ENCODE measurements around the gene DLL3. TPM values are rescaled to one million over a fixed set of nuclear protein-coding genes. Genes with fewer than 3 reads are reported as not detected.
"Not testable (repeated sequence)": the region's sequence is repeated elsewhere in the genome, so short reads cannot be mapped to it uniquely, and the experiment has no call there.

DLL3 gene, protein sequence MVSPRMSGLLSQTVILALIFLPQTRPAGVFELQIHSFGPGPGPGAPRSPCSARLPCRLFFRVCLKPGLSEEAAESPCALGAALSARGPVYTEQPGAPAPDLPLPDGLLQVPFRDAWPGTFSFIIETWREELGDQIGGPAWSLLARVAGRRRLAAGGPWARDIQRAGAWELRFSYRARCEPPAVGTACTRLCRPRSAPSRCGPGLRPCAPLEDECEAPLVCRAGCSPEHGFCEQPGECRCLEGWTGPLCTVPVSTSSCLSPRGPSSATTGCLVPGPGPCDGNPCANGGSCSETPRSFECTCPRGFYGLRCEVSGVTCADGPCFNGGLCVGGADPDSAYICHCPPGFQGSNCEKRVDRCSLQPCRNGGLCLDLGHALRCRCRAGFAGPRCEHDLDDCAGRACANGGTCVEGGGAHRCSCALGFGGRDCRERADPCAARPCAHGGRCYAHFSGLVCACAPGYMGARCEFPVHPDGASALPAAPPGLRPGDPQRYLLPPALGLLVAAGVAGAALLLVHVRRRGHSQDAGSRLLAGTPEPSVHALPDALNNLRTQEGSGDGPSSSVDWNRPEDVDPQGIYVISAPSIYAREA
- 6.8 and 8.3 TPM in 2 replicates for polyA plus RNA-seq (2011; rRNA removed)
- polyA plus RNA-seq (2012; cell fraction: cytosol; rRNA removed): 14.9 and 18.9 TPM in 2 replicates
- 10.6 and 11.5 TPM in 2 replicates for polyA plus RNA-seq (2012; cell fraction: nucleus; rRNA removed)
- polyA plus RNA-seq (2017; fragmentation: RNase III; extraction: RNeasy Plus Mini Kit Qiagen cat#74134 plus additional on column Dnase treatment): 6.7 TPM in 3 replicates
- 3.3 and 3.5 TPM in 2 replicates for polyA minus RNA-seq (2011; rRNA and poly(A)+ RNA removed)

DNA sequence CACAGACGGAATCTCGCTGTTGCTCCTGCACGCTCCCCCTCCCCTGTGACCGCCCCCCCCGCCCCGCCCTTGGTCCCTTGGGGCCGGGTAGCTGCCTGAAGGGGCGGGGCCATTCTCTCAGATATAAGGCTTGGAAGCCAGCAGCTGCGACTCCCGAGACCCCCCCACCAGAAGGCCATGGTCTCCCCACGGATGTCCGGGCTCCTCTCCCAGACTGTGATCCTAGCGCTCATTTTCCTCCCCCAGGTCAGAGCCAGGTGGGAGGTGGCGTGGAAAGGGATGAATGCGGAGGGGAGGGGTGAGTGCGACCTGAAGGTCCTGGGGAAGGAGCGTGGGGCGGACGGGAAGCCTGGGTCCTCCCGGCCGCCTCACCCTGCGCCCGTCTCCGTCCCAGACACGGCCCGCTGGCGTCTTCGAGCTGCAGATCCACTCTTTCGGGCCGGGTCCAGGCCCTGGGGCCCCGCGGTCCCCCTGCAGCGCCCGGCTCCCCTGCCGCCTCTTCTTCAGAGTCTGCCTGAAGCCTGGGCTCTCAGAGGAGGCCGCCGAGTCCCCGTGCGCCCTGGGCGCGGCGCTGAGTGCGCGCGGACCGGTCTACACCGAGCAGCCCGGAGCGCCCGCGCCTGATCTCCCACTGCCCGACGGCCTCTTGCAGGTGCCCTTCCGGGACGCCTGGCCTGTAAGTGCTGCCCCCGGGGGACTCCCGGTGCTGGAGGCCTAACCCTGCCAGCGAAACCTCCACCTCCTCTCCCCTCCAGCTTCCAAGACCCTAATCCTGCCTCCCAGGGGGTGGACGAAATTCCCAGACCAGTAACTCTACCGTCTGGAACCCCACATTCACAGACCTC lies at the start of gene DLL3:
Gene DLL3 (plus strand): TSS at position 150 of the 845 bp plus-strand sequence. CDS start 28 bp downstream, at position 178.
- 60% methylated on average over 48 of the region's 60 CpGs for WGBS (ENCODE audit: missing lambda C conversion rate)
- no peak for TF ChIP-seq CBX8 (IDR thresholded peaks at IDR 0.05)
- TF ChIP-seq MYC (IDR thresholded peaks at IDR 0.05; ENCODE audit: borderline replicate concordance, low read length): no peak
- TF ChIP-seq, protein P1, sequence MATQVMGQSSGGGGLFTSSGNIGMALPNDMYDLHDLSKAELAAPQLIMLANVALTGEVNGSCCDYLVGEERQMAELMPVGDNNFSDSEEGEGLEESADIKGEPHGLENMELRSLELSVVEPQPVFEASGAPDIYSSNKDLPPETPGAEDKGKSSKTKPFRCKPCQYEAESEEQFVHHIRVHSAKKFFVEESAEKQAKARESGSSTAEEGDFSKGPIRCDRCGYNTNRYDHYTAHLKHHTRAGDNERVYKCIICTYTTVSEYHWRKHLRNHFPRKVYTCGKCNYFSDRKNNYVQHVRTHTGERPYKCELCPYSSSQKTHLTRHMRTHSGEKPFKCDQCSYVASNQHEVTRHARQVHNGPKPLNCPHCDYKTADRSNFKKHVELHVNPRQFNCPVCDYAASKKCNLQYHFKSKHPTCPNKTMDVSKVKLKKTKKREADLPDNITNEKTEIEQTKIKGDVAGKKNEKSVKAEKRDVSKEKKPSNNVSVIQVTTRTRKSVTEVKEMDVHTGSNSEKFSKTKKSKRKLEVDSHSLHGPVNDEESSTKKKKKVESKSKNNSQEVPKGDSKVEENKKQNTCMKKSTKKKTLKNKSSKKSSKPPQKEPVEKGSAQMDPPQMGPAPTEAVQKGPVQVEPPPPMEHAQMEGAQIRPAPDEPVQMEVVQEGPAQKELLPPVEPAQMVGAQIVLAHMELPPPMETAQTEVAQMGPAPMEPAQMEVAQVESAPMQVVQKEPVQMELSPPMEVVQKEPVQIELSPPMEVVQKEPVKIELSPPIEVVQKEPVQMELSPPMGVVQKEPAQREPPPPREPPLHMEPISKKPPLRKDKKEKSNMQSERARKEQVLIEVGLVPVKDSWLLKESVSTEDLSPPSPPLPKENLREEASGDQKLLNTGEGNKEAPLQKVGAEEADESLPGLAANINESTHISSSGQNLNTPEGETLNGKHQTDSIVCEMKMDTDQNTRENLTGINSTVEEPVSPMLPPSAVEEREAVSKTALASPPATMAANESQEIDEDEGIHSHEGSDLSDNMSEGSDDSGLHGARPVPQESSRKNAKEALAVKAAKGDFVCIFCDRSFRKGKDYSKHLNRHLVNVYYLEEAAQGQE (IDR thresholded peaks at IDR 0.05): no peak
- TF ChIP-seq, protein P2, sequence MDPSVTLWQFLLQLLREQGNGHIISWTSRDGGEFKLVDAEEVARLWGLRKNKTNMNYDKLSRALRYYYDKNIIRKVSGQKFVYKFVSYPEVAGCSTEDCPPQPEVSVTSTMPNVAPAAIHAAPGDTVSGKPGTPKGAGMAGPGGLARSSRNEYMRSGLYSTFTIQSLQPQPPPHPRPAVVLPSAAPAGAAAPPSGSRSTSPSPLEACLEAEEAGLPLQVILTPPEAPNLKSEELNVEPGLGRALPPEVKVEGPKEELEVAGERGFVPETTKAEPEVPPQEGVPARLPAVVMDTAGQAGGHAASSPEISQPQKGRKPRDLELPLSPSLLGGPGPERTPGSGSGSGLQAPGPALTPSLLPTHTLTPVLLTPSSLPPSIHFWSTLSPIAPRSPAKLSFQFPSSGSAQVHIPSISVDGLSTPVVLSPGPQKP (IDR thresholded peaks at IDR 0.05; ENCODE audit: low read depth, low read length): no peak
- DNase-seq (ENCODE audit: low read depth in 1 of 2, low spot score in 1 of 2): no peak
- Histone ChIP-seq H3K27ac (peak within 1 kb of the TSS; percentile 10 to 51; a peak in 4 of 6 replicates), H3K4me3 (peak within 1 kb of the TSS; percentile 32), H3K4me1 (peaks cover 21% of the 10 kb centered on the region), H3K9me3 (no peaks in the 10 kb centered on the region), H3K4me2 (peak within 1 kb of the TSS; percentile 92)
- FAIRE-seq: no peak
- CTCF ChIA-PET: interaction anchor here (0.6 to 15.8 kb wide), 12 partner anchors 9 to 174 kb away, joined by 3 to 305 read pairs (median 16); partner anchors contain the start of genes EID2, EID2B, SELENOV and TIMM50
- POLR2A ChIA-PET: interaction anchor here (1.1 to 1.4 kb wide), 2 partner anchors 19 to 58 kb away, joined by 3 read pairs; partner anchors contain the start of gene TIMM50
- ATAC-seq: peak; percentile 20 to 36; a peak in 5 of 6 replicates

DNA sequence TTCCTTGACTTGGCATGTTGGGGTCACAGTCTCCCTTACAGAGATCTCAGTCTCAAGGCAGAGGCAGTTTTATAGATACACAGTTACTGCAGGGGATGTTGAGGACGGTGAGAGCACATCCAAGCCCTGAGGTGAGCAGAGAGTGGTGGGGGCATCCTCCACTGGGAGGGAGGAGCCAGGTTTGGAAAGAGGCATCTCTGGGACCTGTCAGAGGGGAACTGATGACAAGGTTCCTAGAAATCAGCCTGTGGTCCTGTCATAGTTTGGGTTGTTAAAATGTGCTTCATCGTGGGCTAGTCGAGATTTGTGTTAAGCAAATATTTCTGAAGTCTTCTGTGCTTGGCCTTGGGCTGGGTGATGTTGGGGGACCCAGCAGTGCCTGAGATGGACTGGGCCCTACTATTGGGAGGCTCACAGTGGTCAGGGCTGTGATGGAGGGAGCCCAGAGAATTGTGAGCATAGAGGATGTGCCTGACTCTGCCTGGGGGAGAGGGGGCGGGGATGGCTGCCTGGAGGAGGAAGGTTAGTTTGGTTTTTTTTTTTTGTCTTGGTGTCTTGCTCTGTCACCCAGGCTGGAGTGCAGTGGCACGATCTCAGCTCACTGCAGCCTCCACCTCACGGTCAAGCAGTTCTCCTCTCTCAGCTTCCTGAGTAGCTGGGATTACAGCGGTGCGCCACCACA lies 49.5 kb upstream of the DLL3 start:
- 85% methylated on average over 8 of the region's 8 CpGs for WGBS (ENCODE audit: missing lambda C conversion rate)

DNA sequence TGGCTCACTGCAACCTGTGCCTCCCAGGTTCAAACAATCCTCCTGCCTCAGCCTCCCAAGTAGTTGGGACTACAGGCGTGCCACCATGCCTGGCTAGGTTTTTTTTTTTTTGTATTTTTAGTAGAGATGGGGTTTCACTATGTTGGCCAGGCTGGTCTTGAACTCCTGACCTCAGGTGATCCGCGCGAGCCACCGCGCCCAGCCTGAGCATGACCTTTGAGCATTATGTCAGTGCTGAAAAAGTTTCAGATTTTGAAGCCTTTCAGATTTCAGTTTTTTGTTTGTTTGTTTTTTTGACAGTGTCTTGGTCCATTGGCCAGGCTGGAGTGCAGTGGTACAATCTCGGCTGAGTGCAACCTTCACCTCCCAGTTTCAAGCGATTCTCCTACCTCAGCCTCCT lies 47.5 kb upstream of the DLL3 start:
- not testable (repeated sequence) for H3K27ac ChIP-seq; DNase-seq (ENCODE audit: low read depth in 1 of 2, low spot score in 1 of 2); H3K9me3 ChIP-seq; FAIRE-seq; H3K4me2 ChIP-seq; ATAC-seq; H3K4me3 ChIP-seq
- CTCF ChIA-PET: interaction anchor here (1.0 to 14.2 kb wide), 3 partner anchors 19 to 82 kb away, joined by 5 to 279 read pairs (median 193); partner anchors contain the start of gene EID2B
- peaks cover 22% of the 10 kb centered on the region; the same call in 2 of the 3 replicates for H3K4me1 ChIP-seq
- WGBS (ENCODE audit: missing lambda C conversion rate): 94% methylated on average over 8 of the region's 8 CpGs
- POLR2A ChIA-PET: interaction anchor here (1.9 kb wide), 1 partner anchor 16 kb away, joined by 11 read pairs; the partner anchor contains the start of gene RPS16

More for the DNA sequence above, 49.5 kb upstream of the DLL3 start:
- TF ChIP-seq HEYL (CRISPR knock-in tag; IDR thresholded peaks at IDR 0.05): no peak
- TF ChIP-seq, protein P3, sequence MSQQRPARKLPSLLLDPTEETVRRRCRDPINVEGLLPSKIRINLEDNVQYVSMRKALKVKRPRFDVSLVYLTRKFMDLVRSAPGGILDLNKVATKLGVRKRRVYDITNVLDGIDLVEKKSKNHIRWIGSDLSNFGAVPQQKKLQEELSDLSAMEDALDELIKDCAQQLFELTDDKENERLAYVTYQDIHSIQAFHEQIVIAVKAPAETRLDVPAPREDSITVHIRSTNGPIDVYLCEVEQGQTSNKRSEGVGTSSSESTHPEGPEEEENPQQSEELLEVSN (IDR thresholded peaks at IDR 0.05; ENCODE audit: borderline replicate concordance, low read depth): no peak
- TF ChIP-seq BHLHE40 (IDR thresholded peaks at IDR 0.05; ENCODE audit: low read depth, low read length): no peak
- no peak for FAIRE-seq
- POLR2A ChIA-PET: interaction anchor here (0.6 to 1.7 kb wide), 4 partner anchors 14 to 888 kb away, joined by 3 to 8 read pairs (median 4); partner anchors contain the start of genes RPS16 and TIMM50
- no peak overlapping the region for H3K27ac ChIP-seq
- DNase-seq (ENCODE audit: low read depth in 1 of 2, low spot score in 1 of 2): no peak
- ATAC-seq: no peak
- CTCF ChIA-PET: interaction anchor here (0.6 to 14.2 kb wide), 10 partner anchors 9 to 102 kb away, joined by 3 to 279 read pairs (median 4); partner anchors contain the start of genes EID2B and PLEKHG2
- no peak overlapping the region for H3K4me2 ChIP-seq
- peaks cover 24% of the 10 kb centered on the region; the same call in 2 of the 3 replicates for H3K4me1 ChIP-seq
- H3K9me3 ChIP-seq: no peaks in the 10 kb centered on the region
- H3K4me3 ChIP-seq: no peak overlapping the region
